K562 (cell line): Measurements from ENCODE around the gene RORB. TPM values are rescaled to one million over a fixed set of nuclear protein-coding genes. Genes with fewer than 3 reads are reported as not detected.
A peak's percentile ranks its signal among the peaks of the same experiment; 100 is the strongest.

Source experiments
- ATAC-seq: fragments of 200-7000 bp; cut with Tn5 transposase; 3 replicates; pipeline ENCODE4 v1.9.1; 2020; ENCODE audit warnings: moderate library complexity
- BruUV-seq: library from RNA; stranded (reverse); fragments of 400-500 nt; replicated peaks from 2 replicates; lab custom pipeline; 2021; lab: Mats Ljungman, UMichigan
- CTCF ChIA-PET: fragments of 300-600 bp; formaldehyde crosslinking; extraction: SDS; loops from one replicate; lab custom pipeline; 2021; ENCODE audit warnings: low intra/inter-chr PET ratio; lab: Yijun Ruan, JAX
- POLR2A ChIA-PET: fragments of 300-600, 350-650 bp; sonication (Branson Sonifier 250); formaldehyde crosslinking; extraction: SDS; loops from one replicate; lab custom pipeline; 2021; ENCODE audit warnings: antibody characterized with exemption, inconsistent platforms; lab: Yijun Ruan, JAX
- DNase-seq, 4 experiments: peaks; one replicate each; pipeline versions ENCODE4 v3.0.0 to v3.0.0-alpha.2; 2011 to 2018; ENCODE audit warnings: low spot score in 3 of 4, mixed read lengths in 3 of 4; ENCODE audit errors: extremely low read depth in 1 of 4
- FAIRE-seq: peaks from 2 replicates; lab custom pipeline; 2011; peaks lifted over from hg19 to GRCh38; lab: Jason Lieb, UNC
- H2AFZ ChIP-seq: 2 replicates; pipeline ENCODE4 v1.6.0; 2011; ENCODE audit warnings: low read depth, low read length, control low read depth, inconsistent platforms
- H3K27ac ChIP-seq: fragments of 200-600 bp; 3 replicates; pipeline ENCODE4 v1.8.0; 2011; ENCODE audit warnings: low read depth, mild to moderate bottlenecking, control low read depth, inconsistent platforms, low read length, moderate library complexity, mixed read lengths; ENCODE audit errors: extremely low read depth
- H3K27me3 ChIP-seq, 2 experiments: fragments of 300-600 bp in 1 of 2; 2 replicates in 1 of 2; 3 replicates in 1 of 2; pipeline versions ENCODE4 v1.6.0 to v1.8.0; 2011; ENCODE audit warnings: inconsistent platforms in 2 of 2, low read length in 2 of 2, mild to moderate bottlenecking in 1 of 2, mixed read lengths in 1 of 2, moderate library complexity in 1 of 2; ENCODE audit not compliant: control insufficient read depth in 2 of 2, insufficient read depth in 2 of 2
- H3K36me3 ChIP-seq: fragments of 300-600 bp; 3 replicates; pipeline ENCODE4 v1.8.0; 2011; ENCODE audit warnings: mild to moderate bottlenecking, low read length, inconsistent platforms; ENCODE audit not compliant: control insufficient read depth, insufficient read depth
- H3K4me1 ChIP-seq, 2 experiments: fragments of 200-600 bp in 1 of 2; replicated peaks in 1 of 2; 2 replicates in 1 of 2; 3 replicates in 1 of 2; pipeline versions ENCODE4 v1.5.1 to v1.8.0; 2011; ENCODE audit warnings: inconsistent platforms in 2 of 2, low read length in 2 of 2, mild to moderate bottlenecking in 1 of 2, mixed read lengths in 1 of 2, moderate library complexity in 1 of 2; ENCODE audit not compliant: control insufficient read depth in 2 of 2, insufficient read depth in 2 of 2
- H3K4me2 ChIP-seq: 2 replicates; pipeline ENCODE4 v1.6.1; 2011; ENCODE audit warnings: low read length, control low read depth, inconsistent platforms, mixed read lengths; ENCODE audit not compliant: insufficient read depth
- H3K4me3 ChIP-seq: fragments of 200-600 bp; sonication (generic), shearing (Covaris generic); 2 replicates; pipeline ENCODE4 v1.5.1; 2016; ENCODE audit warnings: control low read depth, inconsistent platforms
- H3K79me2 ChIP-seq: fragments of 200-600 bp; 3 replicates; pipeline ENCODE4 v1.8.0; 2011; ENCODE audit warnings: low read length, inconsistent platforms; ENCODE audit not compliant: control insufficient read depth, insufficient read depth
- H3K9ac ChIP-seq, 2 experiments: 2 replicates each; pipeline versions ENCODE4 v1.6.0 to v1.6.1; 2011; ENCODE audit warnings: low read depth in 2 of 2, low read length in 2 of 2, control low read depth in 1 of 2, inconsistent platforms in 1 of 2, mild to moderate bottlenecking in 1 of 2, mixed read lengths in 1 of 2; ENCODE audit not compliant: insufficient read depth in 1 of 2
- H3K9me1 ChIP-seq: one replicate; pipeline ENCODE4 v1.6.0; 2011; ENCODE audit warnings: inconsistent platforms, mild to moderate bottlenecking, low read length, moderate library complexity; ENCODE audit not compliant: control insufficient read depth, insufficient read depth
- H3K9me3 ChIP-seq: replicated peaks from 2 replicates; pipeline ENCODE4 v1.5.1; 2011; ENCODE audit warnings: low read depth, low read length, inconsistent platforms; ENCODE audit not compliant: control insufficient read depth, insufficient read depth
- H4K20me1 ChIP-seq: replicated peaks from 2 replicates; pipeline ENCODE4 v1.6.1; 2011; ENCODE audit warnings: low read length, inconsistent platforms, mixed read lengths; ENCODE audit not compliant: control insufficient read depth, insufficient read depth
- BRCA1 ChIP-seq, 2 experiments: fragments of 450-650 bp in 1 of 2; sonication (generic) in 1 of 2; formaldehyde crosslinking in 1 of 2; IDR thresholded peaks; 2 replicates each; pipeline versions ENCODE4 v1.5.0 to v1.6.1; 2017 to 2020; ENCODE audit warnings: mild to moderate bottlenecking in 1 of 2, missing genetic modification reagents in 1 of 2
- DPF2 ChIP-seq: fragments of 450-650 bp; IDR thresholded peaks from 2 replicates; pipeline ENCODE4 v1.6.1; 2016
- EGR1 ChIP-seq: fragments of 450-650 bp; conservative IDR thresholded peaks from 2 replicates; pipeline ENCODE4 v1.6.1; 2017; ENCODE audit warnings: mild to moderate bottlenecking
- ETV1 ChIP-seq: fragments of 450-650 bp; conservative IDR thresholded peaks from 2 replicates; pipeline ENCODE4 v1.6.1; 2016; ENCODE audit warnings: missing genetic modification characterization, control low read depth, low read depth, missing compliant biosample characterization
- HLTF ChIP-seq: fragments of 450-650 bp; IDR thresholded peaks from 2 replicates; pipeline ENCODE4 v1.6.1; 2016
- KLF16 ChIP-seq: IDR thresholded peaks from 2 replicates; pipeline ENCODE4 v1.6.1; 2016; ENCODE audit warnings: antibody characterized with exemption
- KLF6 ChIP-seq: fragments of 250-450 bp; sonication (Bioruptor Pico); IDR thresholded peaks from 2 replicates; pipeline ENCODE4 v1.4.0; 2020; ENCODE audit warnings: mild to moderate bottlenecking, moderate library complexity, borderline replicate concordance
- MBD2 ChIP-seq: sonication (generic); IDR thresholded peaks from 2 replicates; pipeline ENCODE4 v1.6.1; 2016; ENCODE audit warnings: low read depth, borderline replicate concordance
- NCOA2 ChIP-seq, 2 experiments: fragments of 450-650 bp; IDR thresholded peaks; 2 replicates each; pipeline ENCODE4 v1.6.1; 2018; ENCODE audit warnings: mild to moderate bottlenecking in 2 of 2, moderate library complexity in 1 of 2; ENCODE audit not compliant: partially characterized antibody in 2 of 2
- NFYB ChIP-seq: IDR thresholded peaks from 2 replicates; pipeline ENCODE4 v1.6.1; 2011; ENCODE audit warnings: mild to moderate bottlenecking, moderate library complexity; ENCODE audit not compliant: insufficient read length; ENCODE audit errors: extremely low read depth
- NR2F6 ChIP-seq: fragments of 450-650 bp; formaldehyde crosslinking; IDR thresholded peaks from 2 replicates; pipeline ENCODE4 v1.4.0; 2020; ENCODE audit warnings: mild to moderate bottlenecking
- TBL1XR1 ChIP-seq, 2 experiments: IDR thresholded peaks; 2 replicates each; pipeline ENCODE4 v1.6.1; 2012; ENCODE audit warnings: improper control_type of control experiment in 2 of 2, low read length in 2 of 2, mild to moderate bottlenecking in 1 of 2
- TEAD1 ChIP-seq, 2 experiments: fragments of 450-650 bp in 1 of 2; sonication (generic) in 1 of 2; formaldehyde crosslinking; IDR thresholded peaks; 2 replicates each; pipeline versions ENCODE4 v1.4.0 to v1.8.0; 2020 to 2022; ENCODE audit warnings: mild to moderate bottlenecking in 2 of 2, missing genetic modification reagents in 1 of 2
- ZNF263 ChIP-seq: sonication (generic); formaldehyde crosslinking; IDR thresholded peaks from 2 replicates; pipeline ENCODE4 v1.8.0; 2022; ENCODE audit warnings: mild to moderate bottlenecking, missing genetic modification reagents, borderline replicate concordance
- WGBS: fragments of 100-300 bp; shearing (Covaris generic); methylation state at CpG from one replicate; pipeline ENCODE4 v1.1.6; 2016; ENCODE audit warnings: low coverage, mixed read lengths; ENCODE audit not compliant: insufficient coverage; ENCODE audit errors: missing lambda C conversion rate; 5-methylcytosine and 5-hydroxymethylcytosine counted together
- in situ Hi-C: fragments of 300-500 bp; cut with MboI; formaldehyde crosslinking; loops from 4 replicates; pipeline ENCODE4 v1.15.0; 2018; ENCODE audit warnings: inconsistent platforms, mixed read lengths
- intact Hi-C: fragments of 100-400 bp; cut with micrococcal nuclease; formaldehyde crosslinking; loops from 2 replicates; pipeline ENCODE4 v1.14.2; 2022
- polyA plus RNA-seq, 8 experiments: library from polyadenylated mRNA; depleted of rRNA in 4 of 8; stranded (reverse) in 5 of 8; unstranded in 3 of 8; fragments of >200 nt; fragmentation: Nextera tagmentation in 2 of 8; fragmentation: Illumina TruSeq in 1 of 8; extraction: Ambion mirVana in 2 of 8; extraction: Trizol in 1 of 8; gene quantifications; 2 replicates each; pipeline versions ENCODE4 v1.2.1 to v1.2.3, GENCODE V29; 2011 to 2014; ENCODE audit warnings: inconsistent platforms in 1 of 8, missing spikeins in 1 of 8
- total RNA-seq, 7 experiments: library from RNA; depleted of rRNA in 6 of 7; stranded (reverse); fragments of >200 nt in 6 of 7; fragmentation: Illumina TruSeq in 2 of 7; extraction: Trizol in 2 of 7; gene quantifications; 2 replicates each; pipeline versions ENCODE4 v1.2.1 to v1.2.3, GENCODE V29; 2011 to 2021; ENCODE audit warnings: low replicate concordance in 1 of 7
- TF ChIP-seq, protein P1 (sequence below): fragments of 250-450 bp; sonication (Bioruptor Pico); IDR thresholded peaks from 2 replicates; pipeline ENCODE4 v1.5.0; 2021; ENCODE audit warnings: mild to moderate bottlenecking, moderate library complexity

Gene RORB
- total and polyA plus RNA-seq, 9 of the 15 experiments (the other 6 are each of a cell fraction or from before 2014, with no cell fraction given) = not detected

DNA sequence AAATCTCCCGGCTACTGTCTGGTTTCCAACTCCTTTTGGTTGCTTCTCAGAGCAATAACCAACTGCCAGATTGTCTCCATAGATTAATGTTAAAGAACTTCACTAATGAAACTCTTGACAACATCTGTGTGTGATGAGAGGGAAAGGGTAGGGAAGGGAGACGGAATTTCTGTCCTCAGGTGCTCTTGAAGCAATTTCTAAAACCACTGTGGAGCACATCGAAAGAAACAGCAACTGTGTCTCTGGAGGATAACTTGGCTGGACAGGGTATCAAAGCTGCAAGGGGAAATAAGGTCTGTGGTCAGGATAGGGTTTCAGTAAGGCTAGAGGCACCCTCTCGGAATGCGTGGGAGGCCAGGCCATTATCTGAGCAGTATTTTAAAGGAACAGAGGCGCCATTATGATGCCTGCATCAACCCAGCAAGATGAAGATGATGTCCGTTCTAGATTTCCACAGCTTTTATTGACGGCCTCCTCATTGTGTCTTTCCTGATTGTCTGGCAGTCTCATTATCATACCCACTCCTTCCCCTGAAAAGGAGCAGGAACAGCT, 76.6 kb downstream of the RORB start:
- FAIRE-seq (no peak), ATAC-seq (peak; percentile 42; the same call in 2 of the 3 replicates), DNase-seq (peak in 3 of 4 experiments; percentile 4 to 8 (median 7))
- no TSS peak for BruUV-seq
- intact Hi-C loops = no loop called here
- Histone ChIP-seq H3K27me3 (no peaks in the 10 kb centered on the region), H3K4me3 (no peak overlapping the region), H3K9me3 (no peaks in the 10 kb centered on the region), H3K27ac (no peak overlapping the region), H3K9me1 (no peaks in the 10 kb centered on the region), H3K79me2 (no peaks in the 10 kb centered on the region), H4K20me1 (no peaks in the 10 kb centered on the region), H3K9ac (no peak overlapping the region), H2AFZ (no peak overlapping the region), H3K4me1 (no peaks in the 10 kb centered on the region), H3K4me2 (no peak overlapping the region), H3K36me3 (no peaks in the 10 kb centered on the region)
- 0% methylated on average over 7 of the region's 8 CpGs for WGBS
- in situ Hi-C loops = loop anchor here (25.0 kb wide), 1 partner anchor 1361 kb away; no protein-coding TSS in a partner anchor
- TF ChIP-seq, protein P1, sequence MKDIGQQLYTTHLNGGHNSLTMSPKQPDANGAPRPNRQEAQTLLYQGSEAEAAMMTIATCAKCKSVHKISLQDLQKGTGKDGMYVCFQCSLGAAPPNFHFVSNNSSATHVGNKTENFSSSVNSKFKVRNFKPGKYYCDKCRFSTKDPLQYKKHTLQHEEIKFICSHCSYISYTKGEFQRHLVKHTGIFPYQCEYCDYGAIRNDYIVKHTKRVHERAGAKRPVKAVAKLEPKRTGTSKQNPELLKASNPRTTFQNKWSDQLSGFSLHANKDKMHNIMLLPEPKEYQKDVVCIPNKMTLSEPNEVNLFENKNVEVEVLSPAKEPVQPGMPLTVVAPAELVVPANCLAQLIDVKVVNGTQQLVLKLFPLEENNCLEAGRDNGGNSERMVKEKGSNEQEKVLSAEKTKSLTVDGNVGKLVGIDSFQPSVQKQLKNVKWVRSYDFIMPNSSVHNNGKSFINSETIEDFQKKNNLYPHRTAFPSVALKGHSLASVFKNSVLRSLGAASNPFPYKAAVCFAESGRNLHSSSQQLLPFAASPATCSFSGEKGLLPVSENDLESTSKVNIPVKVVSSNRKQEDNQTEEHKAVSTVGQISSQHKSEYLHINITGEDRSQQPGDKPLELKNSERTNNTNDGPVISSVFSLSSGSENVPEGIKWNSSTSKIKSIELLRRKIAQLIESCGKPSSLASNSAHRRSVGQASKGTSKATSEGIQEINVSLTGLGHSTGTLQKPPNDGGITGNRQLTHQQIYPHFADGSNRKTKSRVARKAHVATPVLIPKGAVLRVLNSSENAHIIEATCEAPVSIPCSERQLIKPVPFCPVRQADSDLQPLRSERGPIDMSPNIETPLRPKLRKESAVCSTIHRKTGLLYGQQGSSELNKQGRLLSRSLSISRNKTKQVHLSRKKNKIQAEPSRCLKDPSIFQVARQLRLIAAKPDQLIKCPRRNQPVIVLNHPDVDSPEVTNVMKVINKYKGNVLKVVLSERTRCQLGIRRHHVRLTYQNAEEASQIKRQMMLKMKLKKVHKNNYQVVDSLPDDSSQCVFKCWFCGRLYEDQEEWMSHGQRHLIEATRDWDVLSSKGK (CRISPR knock-in tag) = no peak
- TF ChIP-seq NCOA2 (IDR thresholded peaks at IDR 0.05; ENCODE audit: partially characterized antibody in 2 of 2) (no peak), TBL1XR1 (IDR thresholded peaks at IDR 0.05; ENCODE audit: low read length in 2 of 2) (no peak), DPF2 (no peak), MBD2 (no peak), NR2F6 (CRISPR knock-in tag) (no peak), ETV1 (tag) (no peak), NFYB (no peak), HLTF (no peak), BRCA1 (IDR thresholded peaks at IDR 0.05) (no peak), BRCA1 (CRISPR knock-in tag; IDR thresholded peaks at IDR 0.05) (no peak), ZNF263 (CRISPR knock-in tag) (no peak), TEAD1 (CRISPR knock-in tag; IDR thresholded peaks at IDR 0.05) (peak in 1 of 2 experiments; percentile 45; a peak in 1 of 4 replicates), KLF16 (0 out of 2 replicates have a peak, but pooled peaks have one; percentile 13), KLF6 (no peak), EGR1 (peak; percentile 42)
- CTCF ChIA-PET = no interaction called here
- POLR2A ChIA-PET = no interaction called here
